ENCODE data around the gene NLRP6. TPM values are rescaled to one million over a fixed set of nuclear protein-coding genes. Genes with fewer than 3 reads are reported as not detected.
A peak's percentile ranks its signal among the peaks of the same experiment; 100 is the strongest.

NLRP6 gene
- total and polyA plus RNA-seq, 2 donors from 2014 or later = 0.32 to 1.6 TPM

GRCh38 chr11:297051-297585 is 18.9 kb downstream of the NLRP6 start:
- FAIRE-seq (no peak), DNase-seq (peak in 2 of 5 donors; percentile 26 to 77)
- TF ChIP-seq CTCF (IDR thresholded peaks at IDR 0.05; ENCODE audit: borderline replicate concordance, extremely low read depth, insufficient read depth) = no peak
- no peak overlapping the region for H3K4me3 ChIP-seq (ENCODE audit: low read length in 3 of 3)
- no peak overlapping the region for H3K27ac ChIP-seq (ENCODE audit: low read depth in 2 of 2, low read length in 2 of 2)
- no peaks in the 10 kb centered on the region for H3K27me3 ChIP-seq (ENCODE audit: control insufficient read depth, insufficient read depth, low read length)
- H3K9ac ChIP-seq (ENCODE audit: low read length in 3 of 3) = no peak overlapping the region
- no peaks in the 10 kb centered on the region for H3K9me3 ChIP-seq (ENCODE audit: control insufficient read depth in 2 of 3, insufficient read depth in 1 of 3, low read length in 3 of 3)
- no peaks in the 10 kb centered on the region for H3K36me3 ChIP-seq (ENCODE audit: control insufficient read depth in 2 of 3, insufficient read depth in 3 of 3, low read length in 3 of 3)
- H3K4me1 ChIP-seq (ENCODE audit: control insufficient read depth in 2 of 3, insufficient read depth in 2 of 3, low read depth in 1 of 3, low read length in 3 of 3) = no peaks in the 10 kb centered on the region
- intact Hi-C loops (cut with DNase I) = no loop called here

- H3K9ac ChIP-seq (ENCODE audit: low read length in 3 of 3) = no peak overlapping the region
- no peak for FAIRE-seq
- intact Hi-C loops (cut with DNase I) = no loop called here
- H3K9me3 ChIP-seq (ENCODE audit: control insufficient read depth in 2 of 3, insufficient read depth in 1 of 3, low read length in 3 of 3) = no peaks in the 10 kb centered on the region
- H3K4me1 ChIP-seq (ENCODE audit: control insufficient read depth in 2 of 3, insufficient read depth in 2 of 3, low read depth in 1 of 3, low read length in 3 of 3) = no peaks in the 10 kb centered on the region
- no peak overlapping the region for H3K27ac ChIP-seq (ENCODE audit: low read depth in 2 of 2, low read length in 2 of 2)
- no peak for TF ChIP-seq CTCF (IDR thresholded peaks at IDR 0.05; ENCODE audit: borderline replicate concordance, extremely low read depth, insufficient read depth)
- H3K36me3 ChIP-seq (ENCODE audit: control insufficient read depth in 2 of 3, insufficient read depth in 3 of 3, low read length in 3 of 3) = no peaks in the 10 kb centered on the region
- peak in 2 of 5 donors; percentile 39 to 73 for DNase-seq
- no peaks in the 10 kb centered on the region for H3K27me3 ChIP-seq (ENCODE audit: control insufficient read depth, insufficient read depth, low read length)
- H3K4me3 ChIP-seq (ENCODE audit: low read length in 3 of 3) = no peak overlapping the region
These were observed 19.6 kb downstream of the NLRP6 start for GRCh38 chr11:297586-298405.

GRCh38 chr11:298406-299065 is 20.3 kb downstream of the NLRP6 start:
- Histone ChIP-seq H3K4me3 (ENCODE audit: low read length in 3 of 3) (no peak overlapping the region), H3K27ac (ENCODE audit: low read depth in 2 of 2, low read length in 2 of 2) (no peak overlapping the region), H3K4me1 (ENCODE audit: control insufficient read depth in 2 of 3, insufficient read depth in 2 of 3, low read depth in 1 of 3, low read length in 3 of 3) (no peaks in the 10 kb centered on the region), H3K27me3 (ENCODE audit: control insufficient read depth, insufficient read depth, low read length) (no peaks in the 10 kb centered on the region), H3K36me3 (ENCODE audit: control insufficient read depth in 2 of 3, insufficient read depth in 3 of 3, low read length in 3 of 3) (no peaks in the 10 kb centered on the region), H3K9ac (ENCODE audit: low read length in 3 of 3) (no peak overlapping the region), H3K9me3 (ENCODE audit: control insufficient read depth in 2 of 3, insufficient read depth in 1 of 3, low read length in 3 of 3) (no peaks in the 10 kb centered on the region)
- no peak for TF ChIP-seq CTCF (IDR thresholded peaks at IDR 0.05; ENCODE audit: borderline replicate concordance, extremely low read depth, insufficient read depth)
- no peak for FAIRE-seq
- intact Hi-C loops (cut with DNase I) = no loop called here
- peak in 2 of 5 donors; percentile 52 to 67 for DNase-seq

Measured in kidney (tissue), 14 donors.